Measurements from ENCODE around the gene PSD2. TPM values are rescaled to one million over a fixed set of nuclear protein-coding genes. Genes with fewer than 3 reads are reported as not detected.

Gene PSD2
- total and polyA plus RNA-seq, 2 donors (not counting 1 experiment from before 2014, with no cell fraction given): 0.10 to 0.17 TPM

DNA sequence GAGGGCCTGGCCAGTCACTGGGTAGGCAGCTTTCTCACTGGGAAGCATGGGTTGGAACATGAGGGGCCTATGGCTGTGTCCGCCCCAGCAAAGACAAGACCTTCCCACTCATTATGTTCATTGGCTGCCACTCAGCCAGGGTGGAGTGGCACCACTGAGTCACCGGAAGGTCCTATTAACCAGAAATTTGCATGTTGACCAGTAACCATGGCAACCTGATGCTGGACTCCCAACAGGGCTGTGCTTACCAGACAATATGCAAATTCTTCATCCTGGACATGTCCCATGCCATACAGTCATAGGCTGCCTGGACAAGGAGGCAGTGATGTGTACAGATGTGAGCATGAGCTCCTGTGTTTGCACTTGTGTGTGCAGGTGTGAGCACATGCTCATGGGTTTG, 66.7 kb downstream of the PSD2 start:
- Mint-ChIP-seq H3K27me3 (peaks cover 13% of the 10 kb centered on the region), H3K4me3 (no peak overlapping the region), H3K27ac (no peak overlapping the region), H3K9me3 (ENCODE audit: insufficient read depth) (no peaks in the 10 kb centered on the region), H3K4me1 (peaks cover 7% of the 10 kb centered on the region)
- 79% methylated on average over 2 of the region's 2 CpGs for WGBS (ENCODE audit: insufficient coverage)
- Histone ChIP-seq H3K36me3 (replicated peaks in 1 of 2; ENCODE audit: control extremely low read depth in 1 of 2, control insufficient read depth in 1 of 2, extremely low read depth in 1 of 2, insufficient read depth in 2 of 2, low read length in 1 of 2) (no peaks in the 10 kb centered on the region), H2AFZ (ENCODE audit: insufficient read depth, low read depth, low read length, poor library complexity, severe bottlenecking) (no peak overlapping the region), H3K27ac (ENCODE audit: low read length in 2 of 2) (no peak overlapping the region), H3K4me2 (replicated peaks; ENCODE audit: low read depth, low read length, poor library complexity, severe bottlenecking) (no peak overlapping the region), H3K79me2 (ENCODE audit: control insufficient read depth, insufficient read depth, low read length) (no peaks in the 10 kb centered on the region), H3K9ac (ENCODE audit: low read length) (no peak overlapping the region), H3K27me3 (replicated peaks in 1 of 4; ENCODE audit: control extremely low read depth in 1 of 4, control insufficient read depth in 3 of 4, insufficient read depth in 4 of 4, low read length in 3 of 4) (peaks cover 0 to 6% (median 1%) of the 10 kb centered on the region in 4 experiments), H3K4me1 (ENCODE audit: control insufficient read depth in 2 of 2, insufficient read depth in 2 of 2, low read length in 2 of 2) (peaks cover 0 to 3% of the 10 kb centered on the region in 2 donors), H3K4me3 (ENCODE audit: control extremely low read depth in 1 of 5, extremely low read depth in 1 of 5, insufficient read depth in 1 of 5, low read depth in 2 of 5, low read length in 4 of 5) (no peak overlapping the region), H4K20me1 (ENCODE audit: control insufficient read depth, insufficient read depth, low read length, poor library complexity, severe bottlenecking) (no peaks in the 10 kb centered on the region), H3K9me3 (ENCODE audit: control extremely low read depth in 1 of 3, control insufficient read depth in 2 of 3, insufficient read depth in 1 of 3, low read length in 2 of 3) (no peaks in the 10 kb centered on the region)
- ChIA-PET POLR2A (no interaction called here), CTCF (interaction anchor here (0.5 to 6.3 kb wide), 11 partner anchors 9 to 506 kb away, joined by 3 to 117 read pairs (median 7); no protein-coding TSS in a partner anchor)
- intact Hi-C loops (cut with micrococcal nuclease): no loop called here
- TF ChIP-seq, protein P1, sequence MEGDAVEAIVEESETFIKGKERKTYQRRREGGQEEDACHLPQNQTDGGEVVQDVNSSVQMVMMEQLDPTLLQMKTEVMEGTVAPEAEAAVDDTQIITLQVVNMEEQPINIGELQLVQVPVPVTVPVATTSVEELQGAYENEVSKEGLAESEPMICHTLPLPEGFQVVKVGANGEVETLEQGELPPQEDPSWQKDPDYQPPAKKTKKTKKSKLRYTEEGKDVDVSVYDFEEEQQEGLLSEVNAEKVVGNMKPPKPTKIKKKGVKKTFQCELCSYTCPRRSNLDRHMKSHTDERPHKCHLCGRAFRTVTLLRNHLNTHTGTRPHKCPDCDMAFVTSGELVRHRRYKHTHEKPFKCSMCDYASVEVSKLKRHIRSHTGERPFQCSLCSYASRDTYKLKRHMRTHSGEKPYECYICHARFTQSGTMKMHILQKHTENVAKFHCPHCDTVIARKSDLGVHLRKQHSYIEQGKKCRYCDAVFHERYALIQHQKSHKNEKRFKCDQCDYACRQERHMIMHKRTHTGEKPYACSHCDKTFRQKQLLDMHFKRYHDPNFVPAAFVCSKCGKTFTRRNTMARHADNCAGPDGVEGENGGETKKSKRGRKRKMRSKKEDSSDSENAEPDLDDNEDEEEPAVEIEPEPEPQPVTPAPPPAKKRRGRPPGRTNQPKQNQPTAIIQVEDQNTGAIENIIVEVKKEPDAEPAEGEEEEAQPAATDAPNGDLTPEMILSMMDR (IDR thresholded peaks at IDR 0.05): no peak
- DNase-seq (no peak), ATAC-seq (ENCODE audit: low read depth) (no peak)

GRCh38 chr5:139862803-139863202, 67.2 kb downstream of the PSD2 start:
- no peak overlapping the region for H3K4me3 Mint-ChIP-seq
- no peak overlapping the region for H3K27ac Mint-ChIP-seq
- TF ChIP-seq, protein P1 (IDR thresholded peaks at IDR 0.05): no peak
- no peak for TF ChIP-seq EZH2 (IDR thresholded peaks at IDR 0.05; ENCODE audit: borderline replicate concordance, insufficient read depth, low read depth, low read length, poor library complexity, severe bottlenecking)
- no peaks in the 10 kb centered on the region for H3K36me3 ChIP-seq (replicated peaks in 1 of 2; ENCODE audit: control extremely low read depth in 1 of 2, control insufficient read depth in 1 of 2, extremely low read depth in 1 of 2, insufficient read depth in 2 of 2, low read length in 1 of 2)
- ChIA-PET POLR2A (no interaction called here), CTCF (interaction anchor here (0.6 to 6.3 kb wide), 11 partner anchors 10 to 264 kb away, joined by 3 to 117 read pairs (median 5); no protein-coding TSS in a partner anchor)
- intact Hi-C loops (cut with micrococcal nuclease): no loop called here
- no peak for ATAC-seq (ENCODE audit: low read depth)
- H3K4me2 ChIP-seq (replicated peaks; ENCODE audit: low read depth, low read length, poor library complexity, severe bottlenecking): no peak overlapping the region
- H3K4me3 ChIP-seq (ENCODE audit: control extremely low read depth in 1 of 5, extremely low read depth in 1 of 5, insufficient read depth in 1 of 5, low read depth in 2 of 5, low read length in 4 of 5): no peak overlapping the region
- no peaks in the 10 kb centered on the region for H3K9me3 Mint-ChIP-seq (ENCODE audit: insufficient read depth)
- peaks cover 0 to 6% (median 1%) of the 10 kb centered on the region in 4 experiments for H3K27me3 ChIP-seq (replicated peaks in 1 of 4; ENCODE audit: control extremely low read depth in 1 of 4, control insufficient read depth in 3 of 4, insufficient read depth in 4 of 4, low read length in 3 of 4)
- H3K27me3 Mint-ChIP-seq: peaks cover 16% of the 10 kb centered on the region
- peaks cover 0 to 3% of the 10 kb centered on the region in 2 donors for H3K4me1 ChIP-seq (ENCODE audit: control insufficient read depth in 2 of 2, insufficient read depth in 2 of 2, low read length in 2 of 2)
- H3K9ac ChIP-seq (ENCODE audit: low read length): no peak overlapping the region
- WGBS (ENCODE audit: insufficient coverage): 73% methylated on average over 1 of the region's 2 CpGs
- no peaks in the 10 kb centered on the region for H3K79me2 ChIP-seq (ENCODE audit: control insufficient read depth, insufficient read depth, low read length)
- no peak overlapping the region for H3K27ac ChIP-seq (ENCODE audit: low read length in 2 of 2)
- no peaks in the 10 kb centered on the region for H3K9me3 ChIP-seq (ENCODE audit: control extremely low read depth in 1 of 3, control insufficient read depth in 2 of 3, insufficient read depth in 1 of 3, low read length in 2 of 3)
- no peak overlapping the region for H2AFZ ChIP-seq (ENCODE audit: insufficient read depth, low read depth, low read length, poor library complexity, severe bottlenecking)
- no peaks in the 10 kb centered on the region for H4K20me1 ChIP-seq (ENCODE audit: control insufficient read depth, insufficient read depth, low read length, poor library complexity, severe bottlenecking)
- peaks cover 7% of the 10 kb centered on the region for H3K4me1 Mint-ChIP-seq
- no peak for DNase-seq
